H1 (cell line): ENCODE results near the gene NOSIP.

Source experiments
- EGR1 ChIP-seq: IDR thresholded peaks from 2 replicates; pipeline ENCODE4 v1.6.1; 2011; ENCODE audit warnings: low read depth, low read length, borderline replicate concordance
- EP300 ChIP-seq, 2 experiments: IDR thresholded peaks; 1 replicate in 1 of 2; 2 replicates in 1 of 2; pipeline ENCODE4 v1.6.1; 2011 to 2012; ENCODE audit warnings: low read depth in 2 of 2, low read length in 2 of 2, mild to moderate bottlenecking in 2 of 2, borderline replicate concordance in 1 of 2, inconsistent platforms in 1 of 2, moderate library complexity in 1 of 2
- EZH2 ChIP-seq: fragments of 200-600 bp; sonication (generic); IDR thresholded peaks from 2 replicates; pipeline ENCODE4 v1.7.1; 2012; ENCODE audit warnings: low read depth, mild to moderate bottlenecking, moderate library complexity, low read length, inconsistent platforms; ENCODE audit not compliant: severe bottlenecking
- KDM4A ChIP-seq: IDR thresholded peaks from one replicate; pipeline ENCODE4 v1.7.1; 2012; ENCODE audit warnings: low read depth, mild to moderate bottlenecking, moderate library complexity, low read length, inconsistent platforms; ENCODE audit not compliant: severe bottlenecking
- POLR2A ChIP-seq, 2 experiments: IDR thresholded peaks; 1 replicate in 1 of 2; 2 replicates in 1 of 2; pipeline ENCODE4 v1.6.1; 2011; ENCODE audit warnings: low read depth in 2 of 2, low read length in 2 of 2, mild to moderate bottlenecking in 2 of 2; ENCODE audit errors: control extremely low read depth in 1 of 2
- POLR2AphosphoS5 ChIP-seq: IDR thresholded peaks from 2 replicates; pipeline ENCODE4 v1.6.1; 2011; ENCODE audit warnings: low read depth, low read length
- SIN3A ChIP-seq, 2 experiments: IDR thresholded peaks in 1 of 2; conservative IDR thresholded peaks in 1 of 2; 2 replicates each; pipeline ENCODE4 v1.6.1; 2011 to 2012; ENCODE audit warnings: low read length in 2 of 2, improper control_type of control experiment in 1 of 2, low read depth in 1 of 2, mild to moderate bottlenecking in 1 of 2
- SUZ12 ChIP-seq: fragments of 200-600 bp; sonication (generic); IDR thresholded peaks from 2 replicates; pipeline ENCODE4 v1.6.1; 2012; ENCODE audit warnings: mild to moderate bottlenecking, inconsistent platforms, low read length, moderate library complexity, mixed read lengths
- YY1 ChIP-seq: IDR thresholded peaks from 2 replicates; pipeline ENCODE4 v1.6.1; 2011; ENCODE audit warnings: low read depth, mild to moderate bottlenecking, low read length
- TF ChIP-seq, protein P1 (sequence below), 3 experiments: IDR thresholded peaks; 1 replicate in 2 of 3; 2 replicates in 1 of 3; pipeline versions ENCODE4 v1.5.1 to v1.6.1; 2011; ENCODE audit warnings: low read length in 3 of 3, mild to moderate bottlenecking in 3 of 3, inconsistent platforms in 2 of 3, low read depth in 1 of 3, moderate library complexity in 1 of 3; ENCODE audit not compliant: insufficient read depth in 1 of 3; ENCODE audit errors: control extremely low read depth in 1 of 3

DNA sequence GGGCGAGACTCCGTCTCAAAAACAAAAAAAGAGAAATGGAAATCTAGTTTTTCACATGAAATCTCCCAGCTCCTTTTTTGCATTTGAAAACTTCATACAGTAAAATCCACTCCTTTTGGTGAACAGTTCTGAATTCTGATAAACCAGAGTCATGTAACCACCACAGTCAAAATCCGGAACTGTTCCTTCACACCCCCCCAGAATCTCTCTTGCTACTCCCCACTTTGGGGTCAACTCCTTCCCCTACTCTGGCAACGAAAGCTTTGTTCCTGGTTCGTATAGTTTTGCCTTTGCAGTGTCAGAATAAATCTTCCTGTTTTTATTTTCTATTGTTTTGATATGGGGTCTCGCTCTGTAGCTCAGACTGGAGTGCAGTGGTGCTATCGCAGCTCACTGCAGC, 28.8 kb downstream of the NOSIP start:
- TF ChIP-seq EZH2 (no peak), YY1 (no peak), POLR2AphosphoS5 (no peak), KDM4A (no peak), EP300 (IDR thresholded peaks at IDR 0.05; ENCODE audit: borderline replicate concordance in 1 of 2, low read depth in 2 of 2, low read length in 2 of 2) (no peak), SIN3A (conservative IDR thresholded peaks at IDR 0.05 in 1 of 2, IDR thresholded peaks at IDR 0.05 in 1 of 2; ENCODE audit: low read depth in 1 of 2, low read length in 2 of 2) (no peak), EGR1 (no peak), SUZ12 (no peak), POLR2A (IDR thresholded peaks at IDR 0.05; ENCODE audit: control extremely low read depth in 1 of 2, low read depth in 2 of 2, low read length in 2 of 2) (no peak)
- TF ChIP-seq, protein P1, sequence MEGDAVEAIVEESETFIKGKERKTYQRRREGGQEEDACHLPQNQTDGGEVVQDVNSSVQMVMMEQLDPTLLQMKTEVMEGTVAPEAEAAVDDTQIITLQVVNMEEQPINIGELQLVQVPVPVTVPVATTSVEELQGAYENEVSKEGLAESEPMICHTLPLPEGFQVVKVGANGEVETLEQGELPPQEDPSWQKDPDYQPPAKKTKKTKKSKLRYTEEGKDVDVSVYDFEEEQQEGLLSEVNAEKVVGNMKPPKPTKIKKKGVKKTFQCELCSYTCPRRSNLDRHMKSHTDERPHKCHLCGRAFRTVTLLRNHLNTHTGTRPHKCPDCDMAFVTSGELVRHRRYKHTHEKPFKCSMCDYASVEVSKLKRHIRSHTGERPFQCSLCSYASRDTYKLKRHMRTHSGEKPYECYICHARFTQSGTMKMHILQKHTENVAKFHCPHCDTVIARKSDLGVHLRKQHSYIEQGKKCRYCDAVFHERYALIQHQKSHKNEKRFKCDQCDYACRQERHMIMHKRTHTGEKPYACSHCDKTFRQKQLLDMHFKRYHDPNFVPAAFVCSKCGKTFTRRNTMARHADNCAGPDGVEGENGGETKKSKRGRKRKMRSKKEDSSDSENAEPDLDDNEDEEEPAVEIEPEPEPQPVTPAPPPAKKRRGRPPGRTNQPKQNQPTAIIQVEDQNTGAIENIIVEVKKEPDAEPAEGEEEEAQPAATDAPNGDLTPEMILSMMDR (IDR thresholded peaks at IDR 0.05; ENCODE audit: control extremely low read depth in 1 of 3, insufficient read depth in 1 of 3, low read depth in 1 of 3, low read length in 3 of 3): no peak
